Upper lobe of left lung (tissue), 4 donors: ENCODE results near the gene BCAS1.

Experiments used
- EP300 ChIP-seq, 4 donors: sonication (generic); formaldehyde crosslinking; IDR thresholded peaks; one replicate each; pipeline ENCODE4 v1.5.1; 2017; ENCODE audit warnings: antibody characterized with exemption in 4 of 4, control low read depth in 2 of 4
- POLR2A ChIP-seq, 4 donors: fragments of 450-650 bp; IDR thresholded peaks; one replicate each; pipeline ENCODE4 v1.5.1; 2016 to 2017; ENCODE audit warnings: antibody characterized with exemption in 4 of 4, mild to moderate bottlenecking in 2 of 4
- POLR2AphosphoS5 ChIP-seq, 2 donors: sonication (generic); formaldehyde crosslinking; IDR thresholded peaks; one replicate each; pipeline ENCODE4 v1.5.1; 2017; ENCODE audit warnings: antibody characterized with exemption in 2 of 2
- TF ChIP-seq, protein P1 (sequence below), 6 experiments: fragments of 450-650 bp in 4 of 6; fragments of 200-600 bp in 2 of 6; sonication (generic) in 2 of 6; IDR thresholded peaks; one replicate each; pipeline ENCODE4 v1.5.1; 2016 to 2019; ENCODE audit warnings: antibody characterized with exemption in 6 of 6

DNA sequence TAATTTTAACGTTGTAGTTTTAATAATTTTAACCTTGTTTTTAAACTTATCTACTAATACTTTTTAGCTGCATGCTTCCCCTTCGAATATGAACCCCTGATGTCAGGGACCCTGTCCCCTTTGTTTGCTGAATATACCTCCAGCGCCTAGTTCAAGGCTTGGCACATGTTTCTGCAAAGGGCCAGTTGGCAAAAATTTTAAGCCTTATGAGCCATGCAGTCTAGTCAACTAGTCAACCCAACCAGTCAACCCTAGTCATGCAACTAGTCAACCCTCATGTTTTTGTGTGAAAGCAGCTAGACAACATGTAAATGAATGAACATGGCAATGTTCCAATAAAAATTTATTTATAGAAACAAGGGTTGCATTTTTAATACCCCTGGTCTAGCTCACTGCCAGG lies 119.8 kb downstream of the BCAS1 start:
- TF ChIP-seq, protein P1, sequence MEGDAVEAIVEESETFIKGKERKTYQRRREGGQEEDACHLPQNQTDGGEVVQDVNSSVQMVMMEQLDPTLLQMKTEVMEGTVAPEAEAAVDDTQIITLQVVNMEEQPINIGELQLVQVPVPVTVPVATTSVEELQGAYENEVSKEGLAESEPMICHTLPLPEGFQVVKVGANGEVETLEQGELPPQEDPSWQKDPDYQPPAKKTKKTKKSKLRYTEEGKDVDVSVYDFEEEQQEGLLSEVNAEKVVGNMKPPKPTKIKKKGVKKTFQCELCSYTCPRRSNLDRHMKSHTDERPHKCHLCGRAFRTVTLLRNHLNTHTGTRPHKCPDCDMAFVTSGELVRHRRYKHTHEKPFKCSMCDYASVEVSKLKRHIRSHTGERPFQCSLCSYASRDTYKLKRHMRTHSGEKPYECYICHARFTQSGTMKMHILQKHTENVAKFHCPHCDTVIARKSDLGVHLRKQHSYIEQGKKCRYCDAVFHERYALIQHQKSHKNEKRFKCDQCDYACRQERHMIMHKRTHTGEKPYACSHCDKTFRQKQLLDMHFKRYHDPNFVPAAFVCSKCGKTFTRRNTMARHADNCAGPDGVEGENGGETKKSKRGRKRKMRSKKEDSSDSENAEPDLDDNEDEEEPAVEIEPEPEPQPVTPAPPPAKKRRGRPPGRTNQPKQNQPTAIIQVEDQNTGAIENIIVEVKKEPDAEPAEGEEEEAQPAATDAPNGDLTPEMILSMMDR (IDR thresholded peaks at IDR 0.05), result no peak
- TF ChIP-seq EP300 (IDR thresholded peaks at IDR 0.05) (no peak), POLR2AphosphoS5 (IDR thresholded peaks at IDR 0.05) (no peak), POLR2A (IDR thresholded peaks at IDR 0.05) (no peak)
